Kasumi-1 (cell line): ENCODE data around the gene SCARF2.

Experiments used
- DNase-seq, 2 experiments: peaks; one replicate each; lab custom pipeline; 2025; lab: John Stamatoyannopoulos, UW

SCARF2 gene

DNA sequence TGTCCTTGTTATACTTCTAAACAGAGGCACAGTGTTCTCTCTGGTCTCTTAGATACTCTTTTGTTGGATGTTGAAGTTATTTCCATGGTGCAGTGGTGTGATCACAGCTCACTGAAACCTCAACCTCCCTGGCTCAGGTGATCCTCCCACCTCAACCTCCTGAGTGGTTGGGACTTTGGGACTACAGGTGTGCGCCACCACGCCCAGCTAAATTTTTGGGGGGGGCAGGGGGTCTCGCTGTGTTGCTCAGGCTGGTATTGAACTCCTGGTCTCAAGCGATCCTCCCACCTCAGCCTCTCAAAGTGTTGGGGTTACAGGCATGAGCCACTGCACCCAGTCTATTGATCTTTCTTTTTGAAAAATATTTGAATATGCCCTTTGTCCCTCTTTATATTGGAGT, 28.7 kb downstream of the SCARF2 start:
- no peak for DNase-seq

DNA sequence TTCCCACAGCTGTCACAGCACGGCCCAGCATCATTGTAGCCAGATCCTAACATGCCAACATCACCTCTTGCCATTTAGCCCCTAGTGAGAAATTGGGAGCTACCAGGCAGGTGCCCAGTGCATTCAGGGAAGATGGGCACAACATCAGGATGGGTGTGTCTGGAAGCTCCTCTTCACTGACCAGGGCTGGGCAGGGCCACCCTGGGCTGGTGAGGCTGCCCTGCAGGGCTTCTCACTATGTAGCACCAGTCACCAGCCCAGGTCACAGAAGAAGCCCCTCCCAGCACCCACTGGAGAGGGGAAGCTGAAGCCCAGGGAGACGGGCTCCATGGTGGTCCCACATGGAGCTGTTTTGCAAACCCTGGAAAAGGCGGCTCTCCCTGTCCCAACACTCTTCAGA, 29.8 kb downstream of the SCARF2 start:
- no peak for DNase-seq

DNA sequence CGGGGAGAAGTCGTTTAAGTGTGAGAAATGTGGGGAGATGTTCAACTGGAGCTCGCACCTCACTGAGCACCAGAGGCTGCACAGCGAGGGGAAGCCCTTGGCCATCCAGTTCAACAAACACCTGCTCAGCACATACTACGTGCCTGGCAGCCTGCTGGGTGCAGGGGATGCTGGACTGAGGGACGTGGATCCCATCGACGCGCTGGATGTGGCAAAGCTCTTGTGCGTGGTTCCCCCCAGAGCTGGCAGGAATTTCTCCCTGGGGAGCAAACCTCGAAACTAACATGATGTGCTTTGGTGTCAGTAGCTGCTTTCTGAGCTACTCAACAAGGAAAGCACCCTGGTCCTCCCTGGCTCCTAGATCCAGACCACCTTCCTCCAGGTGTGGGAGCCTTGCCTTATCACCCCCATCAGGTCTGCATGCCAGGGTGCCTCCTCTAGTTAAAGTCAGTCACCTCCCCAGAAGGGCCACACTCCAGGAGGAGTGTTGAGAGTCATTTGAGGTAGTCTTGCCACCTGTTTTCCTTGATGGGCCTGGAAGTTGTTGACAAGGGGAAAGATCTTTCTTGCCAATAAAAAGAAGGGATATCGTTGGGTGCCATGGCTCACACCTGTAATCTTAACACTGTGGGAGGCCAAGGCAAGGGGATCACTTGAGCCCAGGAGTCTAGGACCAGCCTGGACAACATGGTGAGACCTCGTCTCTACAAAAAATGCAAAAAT, 30.8 kb downstream of the SCARF2 start:
- no peak for DNase-seq

DNA sequence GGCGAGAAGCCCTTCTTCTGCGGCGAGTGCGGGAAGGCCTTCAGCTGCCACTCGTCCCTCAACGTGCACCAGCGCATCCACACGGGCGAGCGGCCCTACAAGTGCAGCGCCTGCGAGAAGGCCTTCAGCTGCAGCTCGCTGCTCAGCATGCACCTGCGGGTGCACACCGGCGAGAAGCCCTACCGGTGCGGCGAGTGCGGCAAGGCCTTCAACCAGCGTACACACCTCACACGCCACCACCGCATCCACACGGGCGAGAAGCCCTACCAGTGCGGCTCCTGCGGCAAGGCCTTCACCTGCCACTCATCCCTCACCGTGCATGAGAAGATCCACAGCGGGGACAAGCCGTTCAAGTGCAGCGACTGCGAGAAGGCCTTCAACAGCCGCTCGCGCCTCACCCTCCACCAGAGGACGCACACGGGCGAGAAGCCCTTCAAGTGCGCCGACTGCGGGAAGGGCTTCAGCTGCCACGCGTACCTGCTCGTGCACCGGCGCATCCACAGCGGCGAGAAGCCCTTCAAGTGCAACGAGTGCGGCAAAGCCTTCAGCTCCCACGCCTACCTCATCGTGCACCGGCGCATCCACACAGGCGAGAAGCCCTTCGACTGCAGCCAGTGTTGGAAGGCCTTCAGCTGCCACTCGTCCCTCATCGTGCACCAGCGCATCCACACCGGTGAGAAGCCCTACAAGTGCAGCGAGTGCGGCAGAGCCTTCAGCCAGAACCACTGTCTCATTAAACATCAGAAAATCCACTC, 31.5 kb downstream of the SCARF2 start:
- no peak for DNase-seq

DNA sequence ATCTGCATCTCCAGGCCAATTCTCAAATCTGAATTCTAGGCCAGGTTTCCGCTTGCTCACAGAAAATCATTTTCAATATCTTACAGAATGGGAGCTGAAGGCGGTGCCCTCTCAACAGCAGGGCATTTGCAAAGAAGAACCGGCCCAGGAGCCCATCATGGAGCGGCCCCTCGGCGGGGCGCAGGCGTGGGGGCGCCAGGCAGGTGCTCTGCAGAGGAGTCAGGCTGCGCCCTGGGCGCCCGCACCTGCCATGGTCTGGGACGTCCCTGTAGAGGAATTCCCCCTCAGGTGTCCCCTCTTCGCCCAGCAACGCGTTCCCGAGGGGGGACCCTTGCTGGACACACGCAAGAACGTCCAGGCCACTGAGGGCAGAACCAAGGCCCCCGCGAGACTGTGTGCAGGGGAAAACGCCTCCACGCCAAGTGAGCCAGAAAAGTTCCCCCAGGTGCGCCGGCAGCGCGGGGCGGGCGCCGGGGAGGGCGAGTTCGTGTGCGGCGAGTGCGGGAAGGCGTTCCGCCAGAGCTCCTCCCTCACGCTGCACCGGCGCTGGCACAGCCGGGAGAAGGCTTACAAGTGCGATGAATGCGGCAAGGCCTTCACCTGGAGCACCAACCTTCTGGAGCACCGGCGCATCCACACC, 32.2 kb downstream of the SCARF2 start:
- no peak for DNase-seq

DNA sequence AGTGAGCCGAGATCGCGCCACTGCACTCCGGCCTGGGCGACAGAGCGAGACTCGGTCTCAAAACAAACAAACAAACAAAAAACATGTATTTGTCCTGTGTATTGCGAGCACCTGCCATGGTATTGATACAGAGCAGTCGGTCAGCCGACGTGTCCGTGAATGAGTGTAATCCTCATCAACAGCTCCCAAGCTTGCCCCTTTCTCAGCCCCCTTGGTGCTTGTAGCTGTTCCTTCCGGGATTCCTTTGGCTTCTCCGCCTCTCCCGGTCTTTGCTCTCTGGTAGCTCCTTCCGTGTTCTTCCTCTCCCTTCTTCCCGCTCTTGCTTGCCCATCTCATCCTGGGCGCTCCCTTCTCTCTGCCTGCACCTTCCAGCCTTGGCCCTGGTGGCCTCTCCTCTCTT, 32.7 kb downstream of the SCARF2 start:
- DNase-seq = no peak

DNA sequence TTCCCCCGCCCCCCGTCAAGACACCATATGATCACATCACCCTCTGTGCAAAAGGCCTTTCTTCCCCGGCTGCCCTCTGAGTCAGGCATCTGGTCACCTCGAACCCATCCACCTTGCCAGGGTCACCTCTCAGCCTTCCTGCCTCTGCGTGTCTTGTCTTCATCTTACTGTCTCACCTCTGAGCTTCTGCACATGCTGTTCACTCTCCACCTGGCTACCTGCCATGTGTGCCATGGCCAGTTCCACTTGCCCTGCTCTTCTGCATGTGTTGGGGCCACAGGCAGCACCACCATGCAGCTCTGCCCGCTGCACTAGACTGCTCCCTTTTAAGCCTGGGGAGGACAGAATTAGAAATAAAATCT, 33.9 kb downstream of the SCARF2 start:
- DNase-seq = no peak

DNA sequence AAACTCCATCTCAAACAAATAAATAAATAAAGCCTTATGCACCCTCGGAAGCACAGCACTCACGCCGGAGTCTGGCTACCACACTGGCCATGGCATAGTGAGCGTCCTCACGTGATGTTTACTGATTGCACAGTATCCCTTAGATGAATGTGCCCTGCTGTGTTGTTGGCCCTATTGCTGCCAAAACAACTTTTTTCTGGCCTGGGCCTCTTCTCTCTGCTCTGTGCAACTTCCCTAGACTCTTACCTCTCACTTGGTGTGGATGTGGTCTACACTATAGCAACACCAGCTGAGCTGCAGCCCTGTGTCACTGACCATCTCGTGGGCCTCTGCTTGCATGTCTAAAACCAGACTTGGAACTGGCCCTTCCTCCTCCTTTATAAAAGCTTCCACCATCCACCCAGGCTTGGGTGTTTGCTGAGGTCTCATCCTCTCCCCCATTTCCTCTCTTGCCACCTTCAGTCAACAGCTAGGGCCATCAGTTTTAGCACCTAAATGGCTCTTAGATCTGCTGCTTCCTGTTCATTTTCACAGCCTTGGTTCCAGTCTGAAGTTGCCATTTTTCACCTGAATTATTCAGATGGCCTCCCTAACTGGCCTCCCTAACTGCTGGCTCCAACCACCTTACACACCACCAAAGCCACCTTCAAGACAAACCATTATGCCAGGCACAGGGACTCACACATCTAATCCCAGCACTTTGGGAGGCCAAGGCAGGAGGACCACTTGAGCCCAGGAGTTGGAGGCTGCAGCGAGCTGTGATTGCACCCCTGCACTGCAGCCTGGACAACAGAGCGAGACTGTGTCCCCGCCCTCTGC, 34.5 kb downstream of the SCARF2 start:
- DNase-seq = no peak

DNA sequence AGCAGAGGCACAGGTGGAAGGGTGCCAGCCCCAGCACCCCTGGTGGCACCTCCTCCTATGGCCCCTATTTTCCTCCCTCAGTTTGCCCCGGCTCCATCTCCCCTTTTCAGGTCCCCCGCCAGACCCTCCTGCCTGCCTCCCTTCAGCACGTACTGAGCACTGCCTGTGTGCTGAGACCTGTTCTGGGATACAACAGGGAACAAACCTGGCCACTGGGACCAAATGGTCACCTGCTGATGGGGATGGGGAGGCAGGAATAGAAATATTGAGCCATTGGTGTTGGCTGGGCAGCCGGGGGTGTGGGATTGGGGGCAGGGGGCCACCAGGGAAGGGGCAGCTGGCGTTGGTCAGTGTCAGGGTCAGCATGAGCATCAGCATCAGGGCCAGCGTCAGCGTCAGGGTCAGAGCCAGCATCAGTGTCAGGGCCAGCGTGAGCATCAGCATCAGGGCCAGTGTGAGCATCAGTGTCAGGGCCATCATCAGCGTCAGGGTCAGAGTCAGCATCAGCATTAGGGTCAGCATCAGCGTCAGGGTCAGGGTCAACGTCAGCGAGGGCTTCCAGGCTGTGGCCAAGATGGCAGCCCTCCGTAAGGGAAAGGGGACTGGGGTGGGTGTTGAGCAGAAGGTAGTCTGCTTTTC, 36.1 kb downstream of the SCARF2 start:
- DNase-seq = no peak

DNA sequence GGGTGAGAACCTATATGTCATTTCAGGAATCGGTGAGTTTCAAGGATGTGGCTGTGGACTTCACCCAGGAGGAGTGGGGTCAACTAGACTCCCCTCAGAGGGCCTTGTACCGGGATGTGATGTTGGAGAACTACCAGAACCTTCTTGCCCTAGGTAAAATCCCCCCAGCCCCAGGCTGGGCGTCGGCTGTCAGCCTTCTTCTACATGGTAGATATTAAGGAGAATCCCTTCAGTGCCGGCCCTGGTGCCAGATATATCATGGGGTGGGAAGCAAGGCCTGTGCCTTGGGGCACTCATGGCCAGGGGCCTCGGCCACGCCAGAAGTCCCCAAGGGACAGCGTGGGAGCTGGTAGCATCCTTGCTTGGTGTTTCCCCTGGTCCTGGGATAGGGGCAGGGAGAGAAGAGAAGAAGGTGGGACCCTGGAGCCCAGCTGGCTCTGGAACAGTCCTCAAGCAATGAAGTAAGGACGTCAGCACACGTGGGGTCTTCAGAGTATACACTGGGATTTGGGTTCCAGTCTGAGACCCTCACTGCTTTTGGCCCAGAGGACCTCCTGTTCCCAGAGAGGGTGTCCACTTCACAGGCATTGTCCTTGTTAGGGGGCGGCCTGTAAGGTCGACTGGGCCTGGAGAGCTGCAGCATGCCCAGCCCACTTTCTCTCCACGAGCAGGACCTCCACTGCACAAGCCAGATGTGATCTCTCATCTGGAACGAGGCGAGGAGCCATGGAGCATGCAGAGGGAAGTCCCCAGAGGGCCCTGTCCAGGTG, 36.8 kb downstream of the SCARF2 start:
- DNase-seq = no peak

DNA sequence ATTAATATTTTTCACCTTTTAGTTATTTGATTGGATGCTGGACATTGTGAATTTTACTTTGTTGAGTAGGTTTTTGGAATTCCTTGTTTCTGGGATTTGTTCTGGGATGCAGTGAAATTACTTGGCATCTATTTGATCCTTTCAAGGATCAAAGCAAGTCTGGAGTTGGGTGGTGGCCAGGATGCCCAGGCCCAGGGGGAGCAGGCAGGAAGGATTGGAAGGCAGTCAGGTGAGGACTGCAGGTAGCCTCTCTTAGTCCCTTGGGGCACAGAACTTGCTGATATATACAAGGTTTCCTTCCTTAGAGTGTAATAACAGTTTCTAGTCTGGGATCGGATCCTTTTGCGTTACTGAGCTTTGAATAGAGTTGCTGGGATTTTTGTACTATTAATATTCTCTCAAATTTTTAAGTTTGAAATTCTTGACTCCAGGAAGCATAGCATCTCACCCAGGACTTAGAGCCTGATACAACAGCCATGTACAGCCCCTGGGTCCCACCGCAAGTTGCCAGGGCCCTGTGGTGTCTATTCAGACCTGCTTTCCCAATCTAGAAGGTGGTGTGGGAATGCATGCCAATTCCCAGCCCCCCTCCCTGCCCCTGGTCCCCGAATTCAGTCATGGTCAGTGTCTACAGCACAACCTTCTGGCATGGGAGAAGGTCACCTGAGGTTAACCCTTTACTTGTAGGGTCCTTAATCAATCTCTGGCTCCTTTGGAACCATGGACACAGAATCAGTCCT, 37.6 kb downstream of the SCARF2 start:
- DNase-seq = no peak

DNA sequence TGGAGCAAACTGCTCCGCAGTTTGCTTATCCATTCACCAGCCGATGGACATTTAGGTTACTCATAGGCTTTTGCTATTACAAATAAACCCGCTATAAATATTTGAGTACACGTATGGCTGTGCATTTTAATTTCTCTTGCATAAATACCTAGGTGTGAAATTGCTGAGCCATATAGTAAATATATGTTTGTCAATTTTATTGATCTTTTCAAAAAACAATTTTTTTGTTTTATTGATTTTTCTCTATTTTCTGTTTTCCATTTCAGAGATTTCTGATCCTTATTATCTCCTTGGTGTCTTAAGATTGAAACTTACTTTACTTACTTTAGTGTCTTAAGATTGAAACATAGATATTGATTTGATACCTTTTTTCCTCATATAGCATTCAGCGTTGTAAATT, 39.2 kb downstream of the SCARF2 start:
- no peak for DNase-seq

DNA sequence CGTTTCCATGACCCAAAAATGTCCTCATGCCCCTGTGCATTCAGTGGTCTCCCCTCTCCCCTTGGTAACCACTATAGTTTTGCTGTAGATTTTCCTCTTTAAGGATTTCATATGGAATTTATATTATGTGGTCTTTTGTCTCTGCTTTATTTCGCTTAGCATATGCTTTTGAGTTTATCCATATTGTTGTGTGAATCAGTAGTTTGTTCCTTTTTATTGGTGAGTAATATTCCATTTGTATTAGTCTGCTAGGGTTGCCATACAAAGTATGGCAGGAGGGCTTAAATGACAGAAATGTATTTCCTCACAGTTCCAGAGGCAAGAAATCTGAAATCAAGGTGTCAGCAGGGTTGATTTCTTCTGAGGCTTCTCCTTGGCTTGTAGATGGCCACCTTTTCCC, 40.1 kb downstream of the SCARF2 start:
- no peak for DNase-seq

DNA sequence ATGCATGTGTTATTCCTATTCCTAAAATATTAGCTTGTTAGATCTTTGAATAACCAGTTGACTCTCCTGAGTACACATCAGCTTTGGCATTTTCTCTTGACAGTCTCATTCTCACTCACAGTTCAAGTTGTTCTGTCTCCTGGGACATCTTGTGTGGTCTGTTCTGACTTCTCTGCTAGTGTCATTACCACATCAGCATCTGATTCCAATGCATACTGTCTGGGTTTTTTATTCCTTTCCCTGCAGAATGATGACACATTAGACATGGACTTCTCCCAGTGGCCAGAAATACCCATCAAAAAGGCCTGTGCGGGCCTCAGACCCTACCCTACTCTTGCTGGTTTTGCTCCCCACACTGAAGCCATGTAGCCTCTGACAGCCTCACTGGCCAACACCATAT, 41.0 kb downstream of the SCARF2 start:
- DNase-seq = no peak

DNA sequence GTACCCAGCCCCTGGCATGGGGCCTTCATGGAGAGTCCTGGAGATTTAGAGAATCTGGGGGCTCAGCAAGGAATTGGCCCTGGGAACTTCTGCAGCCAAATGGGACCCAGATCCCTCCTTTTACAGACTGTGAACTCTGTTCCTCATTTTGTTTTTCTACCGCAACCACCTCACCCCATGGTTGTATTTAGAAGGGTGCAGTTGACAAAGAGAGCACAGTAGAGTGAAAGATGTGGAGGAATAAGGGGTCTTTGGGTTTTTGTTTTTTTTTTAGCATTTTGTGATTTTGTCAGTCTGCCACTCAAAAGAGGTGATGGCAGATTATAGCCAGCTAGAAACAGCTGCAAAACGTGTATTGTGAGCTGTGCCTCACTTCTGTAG, 41.7 kb downstream of the SCARF2 start:
- DNase-seq = peak; percentile 61 to 66

DNA sequence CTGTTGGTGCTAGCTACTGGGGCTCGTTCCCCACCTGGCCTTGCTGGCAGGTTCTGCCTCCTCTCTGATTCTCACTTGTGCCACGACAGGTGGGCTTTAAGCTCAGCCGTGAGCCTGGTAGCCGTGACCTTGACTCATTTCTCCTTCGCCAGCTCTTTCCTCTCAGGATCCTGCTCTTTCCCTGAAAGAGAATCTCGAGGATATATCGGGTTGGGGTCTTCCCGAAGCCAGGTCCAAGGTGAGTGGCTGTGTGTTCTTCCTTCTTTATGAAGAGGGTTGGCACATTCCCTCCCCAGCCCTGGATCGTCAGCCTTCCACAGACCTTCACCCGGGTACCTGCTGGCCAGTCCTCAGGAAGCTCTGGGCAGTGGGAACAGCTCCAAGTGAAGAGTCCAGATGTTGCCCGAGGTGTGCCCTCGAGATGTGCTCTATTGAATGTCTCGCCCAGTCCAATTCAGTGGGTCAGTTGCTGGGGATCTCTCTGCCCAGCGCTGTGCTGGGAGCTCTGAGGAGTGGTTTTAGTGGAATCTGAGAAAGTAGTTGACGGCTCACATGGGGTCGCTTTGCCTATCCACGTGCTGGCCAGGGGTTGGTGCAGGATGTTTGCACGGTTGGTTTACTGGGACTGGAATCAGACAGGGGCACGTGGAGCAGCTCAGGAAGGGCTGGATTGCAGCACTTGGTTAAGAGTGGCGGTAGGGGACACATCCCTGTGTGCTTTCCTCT, 42.3 kb downstream of the SCARF2 start:
- peak; percentile 61 to 66 for DNase-seq

DNA sequence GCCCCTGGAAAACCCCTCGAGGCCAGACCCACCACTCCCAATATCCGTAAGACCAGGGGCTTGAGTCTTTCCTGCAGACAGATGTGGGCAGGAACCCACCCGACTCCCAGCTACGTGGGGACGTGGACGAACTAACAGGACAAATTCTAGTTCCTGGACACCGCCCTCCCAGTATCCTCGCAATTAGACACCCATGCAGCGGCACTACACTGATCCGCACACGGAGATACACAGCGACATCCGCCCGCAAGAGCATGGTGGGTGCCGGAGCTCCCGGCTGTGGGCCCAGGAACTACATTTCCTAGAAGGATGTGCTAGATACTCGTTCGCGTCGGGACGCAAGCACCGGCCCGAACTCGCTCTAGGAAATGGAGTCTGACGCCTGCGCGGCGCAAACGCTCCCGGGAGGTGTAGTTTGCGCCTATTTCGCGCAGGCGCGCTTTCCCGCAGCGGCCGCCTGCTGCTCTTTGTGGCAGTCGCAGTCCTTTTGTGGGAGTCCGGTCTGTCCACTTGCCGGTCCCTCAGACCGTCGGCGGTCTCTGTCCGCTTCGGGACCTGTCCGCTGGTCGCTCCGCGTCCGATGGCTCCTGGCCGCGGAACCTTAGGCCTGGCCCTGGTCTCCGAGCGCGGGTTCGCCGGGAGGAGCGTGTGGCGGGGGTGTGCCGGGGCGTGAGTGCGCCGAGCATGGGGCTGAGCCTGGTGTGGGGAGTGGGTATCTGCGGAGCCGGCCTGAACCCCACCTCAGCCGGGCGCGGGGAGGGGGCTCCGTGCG, 43.7 kb downstream of the SCARF2 start, which contains the start of gene ZNF74:
Gene ZNF74, plus strand, starts transcription at position 447 of the 772 bp plus-strand sequence. CDS start 478 bp downstream, outside the sequence.
- DNase-seq = peak; percentile 97

DNA sequence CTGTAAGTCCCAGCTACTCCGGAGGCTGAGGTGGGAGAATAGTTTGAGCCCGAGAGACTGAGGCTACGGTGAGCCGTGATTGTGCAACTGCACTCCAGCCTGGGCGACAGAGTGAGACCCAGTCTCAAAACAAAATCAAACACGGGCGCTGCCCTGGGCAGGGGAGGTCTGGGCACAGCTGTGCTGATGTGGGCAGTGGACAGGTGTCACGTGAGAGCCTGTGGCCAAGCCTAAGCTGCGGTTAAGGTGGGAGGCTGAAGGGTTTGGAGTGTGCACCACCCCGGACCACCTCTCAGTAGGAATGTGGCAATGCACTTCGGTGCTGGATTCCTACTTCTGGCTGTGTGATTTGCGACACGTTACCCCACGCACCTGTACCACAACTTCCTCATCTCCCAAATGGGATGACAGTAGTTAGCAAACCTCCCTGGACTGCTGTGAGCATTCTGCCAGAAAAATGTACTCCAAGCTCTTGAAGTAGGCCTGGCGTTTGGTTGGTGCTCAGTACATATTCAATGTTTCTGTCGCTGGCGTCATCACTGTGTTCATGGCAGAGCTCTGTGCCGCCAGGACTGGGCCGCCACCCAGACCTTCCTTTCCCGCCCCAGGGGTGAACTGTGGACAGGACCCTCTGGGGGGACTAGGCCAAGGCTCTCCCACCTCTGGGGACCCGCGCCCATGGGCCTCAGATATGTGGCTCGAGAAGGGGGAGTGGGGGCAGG, 44.5 kb downstream of the SCARF2 start:
- DNase-seq = no peak
